Ovary (tissue), 3 donors: ENCODE results near the gene SLC23A1.

Source experiments
- CTCF ChIP-seq, 3 donors: fragments of 450-650 bp in 2 of 3; fragments of 200-600 bp in 1 of 3; IDR thresholded peaks; one replicate each; pipeline versions ENCODE4 v1.5.1 to v1.8.0; 2016 to 2022; ENCODE audit warnings: antibody characterized with exemption in 3 of 3, mild to moderate bottlenecking in 1 of 3
- EP300 ChIP-seq: sonication (generic); formaldehyde crosslinking; IDR thresholded peaks from one replicate; pipeline ENCODE4 v1.6.1; 2017; ENCODE audit warnings: antibody characterized with exemption
- POLR2A ChIP-seq: fragments of 450-650 bp; IDR thresholded peaks from one replicate; pipeline ENCODE4 v1.6.1; 2017; ENCODE audit warnings: antibody characterized with exemption, mild to moderate bottlenecking, moderate library complexity
- donor health status: DM: no; HTN: no; CAD: no.

GRCh38 chr5:139414581-139415130 is 31.6 kb upstream of the SLC23A1 start:
- no peak for TF ChIP-seq POLR2A
- no peak for TF ChIP-seq CTCF (IDR thresholded peaks at IDR 0.05)
- no peak for TF ChIP-seq EP300
